Left colon (tissue), 2 donors: ENCODE measurements around the gene ANKS1B. TPM values are rescaled to one million over a fixed set of nuclear protein-coding genes. Genes with fewer than 3 reads are reported as not detected.
"Not testable (repeated sequence)": the region's sequence is repeated elsewhere in the genome, so short reads cannot be mapped to it uniquely, and the experiment has no call there.

Experiments used
- ATAC-seq: fragments of 200-7000 bp; cut with Tn5 transposase; one replicate; pipeline ENCODE4 v1.9.1; 2020; ENCODE audit warnings: mild to moderate bottlenecking, moderate library complexity
- DNase-seq, 2 donors: peaks; one replicate each; pipeline ENCODE4 v3.0.0-alpha.2; 2020
- intact Hi-C, 2 donors: fragments of 100-400 bp; cut with DNase I in 1 of 2; cut with micrococcal nuclease in 1 of 2; formaldehyde crosslinking; loops; one replicate each; pipeline versions ENCODE4 v1.11.2 to v1.14.0; 2022; cut with DNase I, micrococcal nuclease
- total RNA-seq, 2 donors: library from RNA; stranded (reverse); fragmentation: NEBNext Ultra II Directional; extraction: Animal tissue kit (Norgen Biotek cat#: 25700); gene quantifications; one replicate each; pipeline ENCODE4 v1.2.1, GENCODE V29; 2021
- donor health status: DM: no; HTN: no; CAD: no.
- donor health status: DM: yes; HTN: yes; CAD: no.

Gene ANKS1B
- total RNA-seq, 2 donors from 2014 or later: 1.1 to 4.1 TPM

- ATAC-seq (peak; percentile 48), DNase-seq (no peak)
- intact Hi-C loops: no loop called here
Measured at GRCh38 chr12:98998697-98999299, 985.9 kb downstream of the ANKS1B start.

GRCh38 chr12:98997899-98998298 is 986.8 kb downstream of the ANKS1B start:
- intact Hi-C loops: no loop called here
- DNase-seq (no peak), ATAC-seq (no peak)

- intact Hi-C loops: no loop called here
- no peak for DNase-seq
- ATAC-seq: no peak
Measured at GRCh38 chr12:98990648-98991047, 994.1 kb downstream of the ANKS1B start.

GRCh38 chr12:98985156-98985555 is 999.6 kb downstream of the ANKS1B start:
- intact Hi-C loops: no loop called here
- ATAC-seq (no peak), DNase-seq (no peak)

- ATAC-seq (no peak), DNase-seq (no peak)
- intact Hi-C loops: no loop called here
Measured at GRCh38 chr12:98983647-98984046, 1001.1 kb downstream of the ANKS1B start.

- intact Hi-C loops: no loop called here
- ATAC-seq (no peak), DNase-seq (no peak)
Measured at GRCh38 chr12:98980508-98980907, 1004.2 kb downstream of the ANKS1B start.

GRCh38 chr12:98977186-98977585 is 1007.5 kb downstream of the ANKS1B start:
- DNase-seq (no peak), ATAC-seq (no peak)
- intact Hi-C loops: no loop called here

- DNase-seq (no peak), ATAC-seq (no peak)
- intact Hi-C loops: no loop called here
Measured at GRCh38 chr12:98974767-98975381, 1009.9 kb downstream of the ANKS1B start.

- ATAC-seq (no peak), DNase-seq (no peak)
- intact Hi-C loops: no loop called here
Measured at GRCh38 chr12:98973395-98973794, 1011.3 kb downstream of the ANKS1B start.

- DNase-seq: no peak
- intact Hi-C loops: no loop called here
- ATAC-seq: no peak
Measured at GRCh38 chr12:98970950-98971349, 1013.8 kb downstream of the ANKS1B start.

- intact Hi-C loops: no loop called here
- no peak for DNase-seq
- no peak for ATAC-seq
Measured at GRCh38 chr12:98970210-98970609, 1014.5 kb downstream of the ANKS1B start.

GRCh38 chr12:98968896-98969295 is 1015.8 kb downstream of the ANKS1B start:
- intact Hi-C loops: no loop called here
- ATAC-seq: no peak
- no peak for DNase-seq

- ATAC-seq, intact Hi-C loops, DNase-seq: not testable (repeated sequence)
Measured at GRCh38 chr12:98957135-98957534, 1027.6 kb downstream of the ANKS1B start.

- no peak for ATAC-seq
- intact Hi-C loops: no loop called here
- DNase-seq: no peak
Measured at GRCh38 chr12:98955284-98955683, 1029.5 kb downstream of the ANKS1B start.

- DNase-seq (no peak), ATAC-seq (no peak)
- intact Hi-C loops: no loop called here
Measured at GRCh38 chr12:98954506-98954905, 1030.2 kb downstream of the ANKS1B start.

GRCh38 chr12:98951406-98951805 is 1033.3 kb downstream of the ANKS1B start:
- DNase-seq (no peak), ATAC-seq (no peak)
- intact Hi-C loops: no loop called here

GRCh38 chr12:98948343-98948949 is 1036.3 kb downstream of the ANKS1B start:
- intact Hi-C loops: no loop called here
- no peak for DNase-seq
- ATAC-seq: no peak

- no peak for ATAC-seq
Measured at GRCh38 chr12:98945864-98946263, 1038.9 kb downstream of the ANKS1B start.

GRCh38 chr12:98939926-98940325 is 1044.8 kb downstream of the ANKS1B start:
- DNase-seq: no peak
- no peak for ATAC-seq
- intact Hi-C loops: no loop called here

More at GRCh38 chr12:98945864-98946263, 1038.9 kb downstream of the ANKS1B start:
- intact Hi-C loops: no loop called here
- no peak for DNase-seq

GRCh38 chr12:98939350-98939749 is 1045.4 kb downstream of the ANKS1B start:
- intact Hi-C loops: no loop called here
- DNase-seq (no peak), ATAC-seq (no peak)

- ATAC-seq (no peak), DNase-seq (no peak)
- intact Hi-C loops: no loop called here
Measured at GRCh38 chr12:98935847-98936246, 1048.9 kb downstream of the ANKS1B start.
